GM19043 (cell line): ENCODE measurements around the gene UBE2U.
"Not testable (repeated sequence)": the region's sequence is repeated elsewhere in the genome, so short reads cannot be mapped to it uniquely, and the experiment has no call there.

Experiments used
- ATAC-seq: cut with Tn5 transposase; IDR thresholded peaks from one replicate; pipeline ENCODE4 v1.9.1; 2021; ENCODE audit warnings: low read depth; ENCODE audit not compliant: unreplicated experiment

UBE2U gene

DNA sequence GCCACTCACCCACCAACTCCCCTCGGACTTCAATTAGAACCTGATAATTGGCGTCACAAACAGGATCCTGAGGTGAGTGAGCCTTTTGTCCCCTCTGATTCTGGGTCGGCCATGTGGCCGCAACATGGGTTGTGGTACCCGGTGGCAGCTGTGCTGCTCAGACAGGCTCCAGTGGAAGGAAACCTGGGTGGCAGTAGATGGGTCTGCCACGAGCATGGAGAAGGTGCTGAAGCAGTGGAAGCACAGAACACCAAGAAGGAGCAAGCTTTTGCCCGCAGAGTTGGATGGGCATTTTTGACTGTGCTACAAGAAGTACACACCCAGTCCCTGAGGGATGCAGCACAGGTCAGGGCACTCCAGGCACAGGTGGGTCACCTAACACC, 16.5 kb upstream of the UBE2U start:
- ATAC-seq: no peak

- ATAC-seq: no peak
Measured at GRCh38 chr1:64187646-64188045, 15.8 kb upstream of the UBE2U start.

GRCh38 chr1:64192290-64192689, 11.1 kb upstream of the UBE2U start:
- no peak for ATAC-seq

DNA sequence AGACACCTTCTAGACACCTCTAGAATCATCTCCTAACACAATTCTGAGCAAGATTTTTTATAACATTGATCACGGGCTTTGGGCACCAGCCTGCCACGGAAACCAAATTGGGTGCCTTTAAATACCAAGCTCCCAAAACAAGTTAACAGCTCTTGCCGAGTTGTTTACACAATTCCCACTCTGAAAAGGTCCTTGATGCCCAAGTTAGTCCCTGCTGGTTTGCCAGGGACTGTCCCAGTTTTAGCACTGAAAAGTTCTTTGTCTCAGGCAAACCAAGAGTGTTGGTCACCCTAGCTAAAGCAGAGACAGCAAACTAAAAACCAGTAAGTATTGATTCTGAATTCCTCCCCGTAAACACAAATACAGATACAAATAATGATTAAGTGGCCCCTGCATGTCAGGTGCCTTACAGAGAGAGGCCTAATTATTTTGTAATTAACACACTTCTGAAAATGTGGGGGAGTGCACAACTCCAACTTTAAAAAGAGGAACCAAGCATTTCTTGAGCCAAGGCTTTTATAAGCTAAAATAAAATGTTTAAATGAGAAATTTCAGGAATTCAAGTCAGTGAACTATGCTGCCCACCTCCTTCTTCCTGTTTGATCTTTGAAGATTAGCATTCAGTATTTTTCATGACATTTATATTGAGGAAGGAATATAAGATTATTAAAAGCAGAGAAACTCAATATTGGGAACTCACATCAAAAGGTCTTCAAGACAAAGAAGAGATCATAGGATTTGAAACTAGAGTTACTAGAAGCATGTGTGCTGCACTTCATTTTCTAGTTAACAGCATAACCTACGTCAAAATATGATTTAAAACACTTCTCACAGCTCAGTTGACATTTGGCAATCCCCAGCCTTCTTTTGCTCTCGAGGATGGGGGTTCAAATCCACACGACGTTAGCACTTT, 9.0 kb upstream of the UBE2U start:
- no peak for ATAC-seq

DNA sequence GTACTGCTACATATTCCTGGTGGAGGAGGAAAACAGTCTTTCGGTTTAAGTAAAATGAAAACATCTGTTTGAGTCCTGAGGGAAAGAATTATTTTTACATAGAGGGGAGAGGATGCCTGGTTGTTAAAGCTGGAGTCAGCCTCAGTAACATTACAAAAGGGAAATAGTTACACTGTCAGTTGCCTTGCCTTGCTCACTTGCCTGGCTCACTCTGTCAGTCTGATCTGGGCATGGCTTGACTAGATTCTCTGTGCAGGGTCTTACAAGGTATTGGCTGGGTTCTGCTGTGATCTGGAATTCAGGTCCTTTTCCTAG, 8.4 kb upstream of the UBE2U start:
- no peak for ATAC-seq

DNA sequence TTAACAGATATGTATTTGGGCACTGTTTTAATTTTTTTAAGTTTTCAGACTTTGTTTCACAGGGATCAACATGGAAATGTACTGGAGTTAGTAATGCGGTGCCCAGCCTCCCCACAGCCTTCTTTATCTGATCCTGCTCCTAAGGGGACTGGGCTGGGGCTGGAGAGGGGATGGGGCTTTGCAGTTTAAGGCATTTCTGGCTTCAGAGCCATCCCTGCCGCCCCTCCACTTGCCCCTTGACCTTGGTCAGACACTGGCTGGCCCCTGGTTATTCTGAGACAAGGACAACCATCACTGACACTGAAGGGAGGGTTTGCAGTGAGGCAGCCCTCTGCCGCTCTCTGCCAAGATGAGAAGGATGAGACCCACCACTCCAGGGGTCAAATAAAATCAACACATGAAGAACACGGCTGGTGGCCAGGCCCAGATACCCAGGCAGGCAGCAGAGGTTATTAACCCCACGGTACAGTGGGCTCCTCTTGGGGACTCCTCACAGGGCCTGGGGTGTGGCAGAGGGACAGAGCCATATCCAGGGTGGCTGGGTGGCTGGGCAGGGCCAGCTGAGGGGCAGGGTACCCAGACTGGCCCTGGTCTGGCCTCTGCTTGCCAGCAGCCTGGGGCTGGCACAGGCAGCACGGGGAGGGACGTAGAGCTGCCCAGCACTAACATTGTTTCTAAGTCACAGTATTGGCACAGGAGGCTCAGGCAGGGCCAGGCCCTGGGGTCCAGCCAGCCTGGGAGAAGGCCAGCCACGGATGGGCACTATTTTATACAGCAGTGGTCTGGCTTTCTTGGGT, 7.2 kb upstream of the UBE2U start:
- no peak for ATAC-seq

GRCh38 chr1:64197076-64197475, 6.3 kb upstream of the UBE2U start:
- no peak for ATAC-seq

GRCh38 chr1:64199154-64199553, 4.3 kb upstream of the UBE2U start:
- ATAC-seq: no peak

GRCh38 chr1:64200064-64200463, 3.4 kb upstream of the UBE2U start:
- ATAC-seq: no peak

- ATAC-seq: no peak
Measured at GRCh38 chr1:64209221-64209620, 5.8 kb downstream of the UBE2U start.

DNA sequence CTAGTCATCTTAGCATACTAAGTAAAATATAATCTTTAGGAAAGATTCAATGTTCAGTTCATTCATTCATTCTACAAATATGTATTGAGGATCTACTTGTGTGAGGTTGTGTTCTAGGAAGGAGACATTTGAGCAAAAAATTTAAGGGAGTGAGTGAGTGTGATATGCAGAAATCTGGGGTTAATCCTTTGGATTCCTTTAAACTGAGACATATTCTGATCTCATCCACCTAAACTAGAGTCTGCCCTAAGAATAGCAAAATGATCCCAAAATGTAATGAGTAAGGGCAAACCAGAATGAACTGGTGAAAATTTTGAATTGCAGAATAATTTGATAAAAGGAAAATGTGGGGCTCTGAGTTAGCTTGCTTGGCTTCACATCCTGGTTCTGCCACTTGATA, 8.6 kb downstream of the UBE2U start:
- no peak for ATAC-seq

DNA sequence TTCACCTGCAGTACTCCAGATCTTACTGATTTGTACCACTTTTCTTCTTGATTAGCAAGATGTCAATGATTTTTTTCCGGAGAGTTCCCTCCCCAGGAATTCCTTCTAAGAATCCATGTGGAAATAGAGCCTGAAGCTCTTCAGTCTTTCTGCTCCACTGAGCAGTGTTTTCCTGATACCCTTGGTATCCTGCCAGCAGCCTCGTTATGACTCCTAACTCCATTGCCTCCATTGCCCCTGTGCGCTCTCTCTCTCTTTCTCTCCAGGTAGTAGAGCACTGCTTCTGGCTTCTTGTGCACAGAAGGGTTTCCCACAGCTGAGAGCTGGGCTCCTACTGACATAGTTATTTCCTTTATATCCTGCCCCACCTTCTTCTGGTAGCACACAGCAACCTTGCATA, 12.2 kb downstream of the UBE2U start:
- no peak for ATAC-seq

- no peak for ATAC-seq
Measured at GRCh38 chr1:64220241-64220640, 16.8 kb downstream of the UBE2U start.

DNA sequence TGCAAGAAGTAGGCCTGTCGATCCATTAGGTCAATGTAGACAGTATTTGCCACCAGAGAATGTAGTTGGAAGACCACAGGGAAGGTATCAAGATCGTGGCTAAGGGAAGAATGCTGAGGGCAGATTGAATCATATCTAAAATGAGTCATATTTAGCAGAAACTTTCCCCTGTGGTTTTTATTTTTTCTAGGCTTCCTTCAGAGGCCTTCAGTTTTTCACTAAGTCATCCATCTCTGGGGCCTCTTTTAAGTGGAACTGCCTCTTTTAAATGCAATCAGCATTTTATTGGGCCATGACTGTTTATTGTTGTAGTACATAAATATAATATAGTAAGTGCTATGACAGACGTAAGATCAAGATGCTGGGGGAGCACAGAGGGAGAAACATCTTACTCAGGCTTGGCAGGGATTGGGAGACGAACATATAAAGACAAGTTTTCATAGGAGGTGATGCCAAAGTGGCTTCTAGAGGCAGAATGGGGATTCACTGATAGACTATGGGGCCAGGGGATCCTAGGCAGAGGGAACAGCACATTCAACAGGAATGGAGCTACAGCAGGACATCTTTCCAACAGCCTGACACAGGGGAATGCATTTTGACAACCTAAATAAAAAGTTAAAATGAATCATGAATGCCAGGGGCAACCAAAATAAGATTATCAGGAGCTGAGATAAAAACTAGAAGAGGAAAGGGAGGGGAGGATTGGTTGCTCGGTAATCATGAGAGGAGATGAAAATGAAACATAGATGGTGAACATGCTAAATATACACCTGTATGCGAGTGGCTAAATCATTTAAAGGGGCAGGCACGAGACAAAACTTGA, 20.1 kb downstream of the UBE2U start:
- peak; percentile 75 for ATAC-seq

- ATAC-seq: not testable (repeated sequence)
Measured at GRCh38 chr1:64224236-64224635, 20.8 kb downstream of the UBE2U start.

GRCh38 chr1:64228167-64228957, 24.9 kb downstream of the UBE2U start:
- no peak for ATAC-seq

DNA sequence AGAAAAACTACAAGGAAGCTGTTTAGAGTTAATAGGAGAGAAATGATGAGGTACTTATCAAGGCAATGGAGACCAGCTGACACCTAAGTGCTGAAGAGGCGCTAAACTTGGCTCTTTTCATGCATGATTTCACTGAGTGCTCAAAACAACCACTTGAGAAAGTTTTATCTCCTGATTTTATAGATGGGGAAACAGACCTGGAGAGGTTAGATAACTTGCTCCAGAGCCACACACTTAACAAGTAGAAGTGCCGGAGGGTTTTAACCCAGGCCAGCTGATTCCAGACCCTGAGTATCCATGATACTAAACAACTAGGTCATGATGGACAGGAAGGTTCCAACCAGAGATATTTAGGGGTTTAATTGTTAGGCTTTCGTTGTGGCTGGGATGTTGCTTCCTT, 25.9 kb downstream of the UBE2U start:
- no peak for ATAC-seq

DNA sequence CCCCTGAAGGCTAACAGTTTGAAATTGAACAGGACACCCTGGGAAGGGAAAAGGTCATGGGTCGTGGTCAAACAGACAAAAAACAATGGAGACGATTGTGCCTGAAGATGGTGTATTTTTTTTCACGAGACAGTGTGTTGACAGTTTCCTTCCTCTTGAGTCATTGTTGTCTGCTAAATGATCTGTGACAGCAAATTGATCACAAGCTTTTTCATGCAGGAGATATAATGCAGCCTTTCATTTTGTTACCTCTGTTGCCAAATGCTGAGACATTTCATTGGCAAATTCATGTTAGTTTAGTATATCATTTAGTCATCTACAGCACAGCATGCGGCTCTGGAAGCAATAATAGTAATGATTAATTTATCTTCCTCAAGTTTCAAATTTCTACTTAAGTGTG, 27.7 kb downstream of the UBE2U start:
- ATAC-seq: no peak

DNA sequence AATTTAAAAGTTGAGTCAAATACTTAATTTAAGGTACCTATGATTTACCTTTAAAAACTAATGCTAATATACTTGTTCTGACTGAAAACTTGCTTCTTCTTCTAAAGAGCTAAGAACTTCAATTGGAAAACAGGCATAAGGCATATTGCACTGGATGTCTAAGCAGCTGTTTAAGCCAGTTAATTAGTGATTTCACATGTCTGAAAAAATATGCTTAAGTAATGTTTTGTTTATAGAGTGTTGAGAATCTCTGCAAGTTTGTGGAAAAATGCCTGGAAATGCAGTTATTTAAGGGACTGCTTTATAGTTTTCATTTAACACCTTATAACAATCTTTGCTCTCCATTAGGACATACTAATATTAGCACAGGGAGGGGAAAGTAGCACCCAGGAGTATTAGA, 28.2 kb downstream of the UBE2U start:
- ATAC-seq: no peak

GRCh38 chr1:64234714-64235113, 31.3 kb downstream of the UBE2U start:
- ATAC-seq: no peak
